ENCODE results near the gene PLCB1. TPM values are rescaled to one million over a fixed set of nuclear protein-coding genes. Genes with fewer than 3 reads are reported as not detected.

PLCB1 gene
- total RNA-seq, 1 experiment from 2014 or later: not detected

- Histone ChIP-seq H3K9me2 (ENCODE audit: insufficient read depth) (no peaks in the 10 kb centered on the region), H4K20me1 (ENCODE audit: insufficient read depth) (no peaks in the 10 kb centered on the region), H3F3A (ENCODE audit: insufficient read depth, low read depth) (no peaks in the 10 kb centered on the region), H2AFZ (no peak overlapping the region), H3K4me2 (no peak overlapping the region), H3K4me1 (replicated peaks; ENCODE audit: insufficient read depth) (no peaks in the 10 kb centered on the region), H3K9me3 (ENCODE audit: insufficient read depth, low read depth) (no peaks in the 10 kb centered on the region), H3K4me3 (no peak overlapping the region), H3K27me3 (ENCODE audit: insufficient read depth, low read depth) (no peaks in the 10 kb centered on the region), H3K36me3 (ENCODE audit: low read depth) (no peaks in the 10 kb centered on the region), H3K79me2 (ENCODE audit: low read depth) (no peaks in the 10 kb centered on the region), H3K27ac (no peak overlapping the region)
- no TSS peak for BruUV-seq (replicated peaks)
- TF ChIP-seq CTCF (conservative IDR thresholded peaks at IDR 0.05) (no peak), EZH2 (IDR thresholded peaks at IDR 0.05; ENCODE audit: low read depth) (no peak)
- no peak for DNase-seq
- intact Hi-C loops (cut with micrococcal nuclease; ENCODE audit: unreplicated experiment): no loop called here
- ChIA-PET POLR2A (ENCODE audit: unreplicated experiment) (interaction anchor here (0.6 kb wide), 1 partner anchor 18 kb away, joined by 3 read pairs; no protein-coding TSS in a partner anchor), CTCF (no interaction called here)
Observed at GRCh38 chr20:8766868-8767390, 634.9 kb downstream of the PLCB1 start.

- intact Hi-C loops (cut with micrococcal nuclease; ENCODE audit: unreplicated experiment): no loop called here
- Histone ChIP-seq H3K9me2 (ENCODE audit: insufficient read depth) (no peaks in the 10 kb centered on the region), H3K36me3 (ENCODE audit: low read depth) (no peaks in the 10 kb centered on the region), H3K4me1 (replicated peaks; ENCODE audit: insufficient read depth) (no peaks in the 10 kb centered on the region), H3F3A (ENCODE audit: insufficient read depth, low read depth) (no peaks in the 10 kb centered on the region), H3K27ac (no peak overlapping the region), H4K20me1 (ENCODE audit: insufficient read depth) (no peaks in the 10 kb centered on the region), H3K4me3 (no peak overlapping the region), H3K9me3 (ENCODE audit: insufficient read depth, low read depth) (no peaks in the 10 kb centered on the region), H3K4me2 (no peak overlapping the region), H3K27me3 (ENCODE audit: insufficient read depth, low read depth) (no peaks in the 10 kb centered on the region), H3K79me2 (ENCODE audit: low read depth) (no peaks in the 10 kb centered on the region), H2AFZ (no peak overlapping the region)
- DNase-seq: no peak
- TF ChIP-seq CTCF (conservative IDR thresholded peaks at IDR 0.05) (no peak), EZH2 (IDR thresholded peaks at IDR 0.05; ENCODE audit: low read depth) (no peak)
- no TSS peak for BruUV-seq (replicated peaks)
- ChIA-PET CTCF (no interaction called here), POLR2A (ENCODE audit: unreplicated experiment) (no interaction called here)
Observed at GRCh38 chr20:8774412-8774811, 642.3 kb downstream of the PLCB1 start.

- no peaks in the 10 kb centered on the region for H3K36me3 ChIP-seq (ENCODE audit: low read depth)
- no TSS peak for BruUV-seq (replicated peaks)
- no peaks in the 10 kb centered on the region for H3K4me1 ChIP-seq (replicated peaks; ENCODE audit: insufficient read depth)
- H3F3A ChIP-seq (ENCODE audit: insufficient read depth, low read depth): no peaks in the 10 kb centered on the region
- no peaks in the 10 kb centered on the region for H3K27me3 ChIP-seq (ENCODE audit: insufficient read depth, low read depth)
- DNase-seq: no peak
- H3K27ac ChIP-seq: no peak overlapping the region
- no peak for TF ChIP-seq CTCF (conservative IDR thresholded peaks at IDR 0.05)
- TF ChIP-seq EZH2 (IDR thresholded peaks at IDR 0.05; ENCODE audit: low read depth): no peak
- no peak overlapping the region for H3K4me2 ChIP-seq
- H3K79me2 ChIP-seq (ENCODE audit: low read depth): no peaks in the 10 kb centered on the region
- no peak overlapping the region for H3K4me3 ChIP-seq
- ChIA-PET CTCF (no interaction called here), POLR2A (ENCODE audit: unreplicated experiment) (no interaction called here)
- no peaks in the 10 kb centered on the region for H3K9me2 ChIP-seq (ENCODE audit: insufficient read depth)
- no peaks in the 10 kb centered on the region for H3K9me3 ChIP-seq (ENCODE audit: insufficient read depth, low read depth)
- H2AFZ ChIP-seq: no peak overlapping the region
- intact Hi-C loops (cut with micrococcal nuclease; ENCODE audit: unreplicated experiment): no loop called here
- no peaks in the 10 kb centered on the region for H4K20me1 ChIP-seq (ENCODE audit: insufficient read depth)
Observed at GRCh38 chr20:8777911-8778310, 645.8 kb downstream of the PLCB1 start.

Measured in PC-9 (cell line).